GM18909 (cell line): Measurements from ENCODE around the gene AGBL3.

Experiments used
- ATAC-seq: cut with Tn5 transposase; IDR thresholded peaks from one replicate; pipeline ENCODE4 v1.9.1; 2021; ENCODE audit warnings: mild to moderate bottlenecking; ENCODE audit not compliant: unreplicated experiment, poor library complexity

The AGBL3 gene

DNA sequence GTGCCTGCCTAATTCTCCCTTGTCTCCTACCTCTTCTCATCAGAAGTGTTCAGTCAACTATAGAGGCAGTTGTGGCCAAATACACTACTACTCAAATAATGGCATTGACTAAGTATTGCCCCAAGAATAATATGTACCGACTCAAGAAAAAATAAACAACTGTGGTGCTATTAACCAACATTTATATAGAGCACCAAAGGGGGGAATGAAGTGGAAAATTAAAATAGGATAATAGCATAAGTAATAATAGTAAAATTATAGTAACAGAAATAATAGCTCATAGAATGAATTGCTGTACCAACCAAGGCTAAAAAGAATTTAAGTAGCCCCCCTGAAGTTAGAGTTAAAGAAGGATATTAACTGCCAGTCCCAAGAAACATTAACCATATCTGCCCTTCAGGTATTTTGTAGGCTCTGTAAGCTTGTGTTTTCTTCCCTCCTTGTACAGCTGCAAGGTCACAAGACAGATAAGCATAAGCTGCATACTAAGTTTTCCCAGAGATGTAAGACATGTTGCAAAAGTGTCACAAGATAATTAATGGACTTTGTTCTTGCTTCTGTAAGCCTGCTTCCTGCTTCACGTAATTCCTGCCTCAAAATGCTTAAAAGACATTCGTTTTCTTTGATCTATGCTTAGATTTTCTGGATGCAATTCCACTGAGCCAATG, 195.1 kb downstream of the AGBL3 start:
- ATAC-seq: no peak

DNA sequence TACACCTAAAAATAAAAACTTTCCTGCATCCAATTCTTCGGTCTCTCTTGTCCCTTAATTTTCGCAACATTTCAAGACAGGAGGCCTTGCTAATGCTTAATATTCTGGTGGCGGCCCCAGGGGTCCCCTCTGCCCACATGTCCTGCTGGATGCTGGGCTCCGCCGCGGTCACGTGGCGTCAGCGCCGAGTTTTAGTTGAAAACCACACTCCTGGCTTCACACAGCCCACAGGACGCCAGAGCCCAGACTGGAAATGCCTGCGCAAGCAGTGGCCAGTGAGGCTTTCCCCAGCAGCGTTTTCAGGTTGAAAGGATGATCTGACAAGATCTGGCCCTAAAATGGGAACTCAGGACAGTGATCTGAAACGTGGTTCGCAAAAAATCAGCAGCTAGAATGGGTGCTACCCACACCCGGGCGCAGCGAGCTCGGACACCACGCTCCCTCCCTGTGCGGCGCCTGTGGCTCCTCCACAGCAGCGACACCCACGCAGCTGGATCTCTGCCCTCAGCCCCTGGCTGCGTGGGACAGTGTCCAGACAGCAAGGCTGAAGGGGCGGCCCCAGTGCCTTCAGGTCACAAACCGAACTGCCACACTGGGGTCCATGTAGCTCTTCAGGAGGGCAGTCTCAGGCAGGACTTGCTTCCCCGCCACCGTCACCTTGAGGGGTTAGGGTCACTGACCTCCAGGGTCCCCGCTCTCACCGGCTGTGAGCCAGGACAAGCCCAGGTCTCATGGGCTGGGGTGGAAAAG, 195.8 kb downstream of the AGBL3 start:
- ATAC-seq: no peak

DNA sequence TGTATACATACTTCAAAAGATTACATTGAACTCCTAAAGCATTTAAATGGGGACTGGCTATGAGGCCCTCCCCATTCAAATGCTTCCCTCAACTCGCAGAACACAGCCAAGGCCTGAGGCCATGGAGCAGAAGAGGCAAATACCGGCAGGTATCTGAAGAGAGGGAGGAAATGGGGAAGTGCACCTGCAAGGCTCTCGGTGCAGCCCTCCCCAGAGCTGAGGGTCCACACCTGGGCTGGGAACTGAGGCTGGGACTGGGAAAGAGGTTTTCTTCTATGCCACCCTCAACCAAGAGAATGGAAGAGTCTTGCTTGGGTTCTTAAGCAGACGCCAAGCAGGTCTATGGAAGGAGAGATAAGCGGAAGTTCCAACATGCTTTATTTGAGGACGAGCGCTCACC, 197.2 kb downstream of the AGBL3 start:
- no peak for ATAC-seq

DNA sequence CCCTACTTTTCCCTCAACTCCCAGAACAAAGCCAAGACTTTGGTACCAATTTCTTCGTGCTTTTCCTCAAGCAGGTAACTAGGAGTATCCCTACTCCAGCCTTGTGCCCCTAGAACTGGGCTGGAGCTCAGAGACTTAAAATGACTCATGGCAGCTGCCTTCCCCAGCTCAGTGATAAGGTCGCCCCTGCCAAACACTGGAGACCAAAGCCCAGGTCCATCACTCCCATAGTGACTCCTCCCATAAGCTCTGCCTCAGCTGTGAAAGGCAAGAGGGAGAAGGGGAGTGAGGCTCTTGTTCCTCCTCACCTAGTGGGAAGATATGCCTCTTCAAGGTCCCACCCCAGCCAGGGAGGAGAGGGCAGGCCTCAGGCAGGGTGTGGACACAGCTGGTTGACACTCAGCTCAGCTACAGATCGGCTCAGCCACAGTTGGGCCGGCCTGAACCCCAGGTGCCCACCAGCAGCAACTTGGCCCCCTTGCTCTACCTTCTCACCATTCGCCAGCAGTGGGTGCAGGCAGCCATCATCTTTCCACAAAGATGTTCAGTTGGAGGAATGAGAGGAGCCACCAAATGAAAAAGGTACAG, 198.0 kb downstream of the AGBL3 start:
- no peak for ATAC-seq
